CD1c-positive myeloid dendritic cell (primary cell): ENCODE measurements around the gene SLC30A10.
"Not testable (repeated sequence)": the region's sequence is repeated elsewhere in the genome, so short reads cannot be mapped to it uniquely, and the experiment has no call there.

Experiments
- DNase-seq: peaks from one replicate; pipeline ENCODE4 v3.0.0-alpha.2; 2016; ENCODE audit errors: extremely low spot score

Gene SLC30A10

DNA sequence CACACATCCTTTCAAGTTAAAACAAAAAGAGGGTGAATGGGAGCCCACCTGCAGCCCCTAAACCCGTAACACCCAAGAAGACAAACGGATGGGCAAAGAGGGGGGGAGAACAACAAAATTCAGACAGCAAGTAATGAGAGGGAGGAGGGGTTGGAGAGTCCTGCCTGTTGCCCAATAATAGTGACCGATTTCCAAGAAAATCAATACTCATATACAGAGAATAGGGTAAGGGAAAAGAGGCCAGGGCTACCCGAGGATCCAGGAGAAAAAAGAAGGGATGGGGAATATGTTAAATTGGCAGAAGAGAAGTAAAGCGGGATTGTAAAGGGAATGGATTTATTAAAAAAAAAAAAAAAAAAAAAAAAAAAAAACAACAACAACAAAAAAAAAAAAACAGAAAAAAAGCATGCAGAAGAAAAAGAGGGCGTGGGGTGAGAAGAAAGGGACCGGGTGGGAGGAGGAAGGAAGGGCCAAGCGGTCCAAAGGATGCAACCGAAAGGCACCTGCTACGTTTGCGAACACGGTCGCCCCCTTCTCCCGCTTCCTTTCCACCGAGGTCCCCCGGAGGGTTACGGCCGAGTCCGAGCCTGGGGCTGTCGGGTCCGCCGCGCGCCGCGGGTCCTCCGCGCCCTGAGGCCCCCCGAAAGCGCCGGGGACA, 930 bp downstream of the SLC30A10 start:
- no peak for DNase-seq

DNA sequence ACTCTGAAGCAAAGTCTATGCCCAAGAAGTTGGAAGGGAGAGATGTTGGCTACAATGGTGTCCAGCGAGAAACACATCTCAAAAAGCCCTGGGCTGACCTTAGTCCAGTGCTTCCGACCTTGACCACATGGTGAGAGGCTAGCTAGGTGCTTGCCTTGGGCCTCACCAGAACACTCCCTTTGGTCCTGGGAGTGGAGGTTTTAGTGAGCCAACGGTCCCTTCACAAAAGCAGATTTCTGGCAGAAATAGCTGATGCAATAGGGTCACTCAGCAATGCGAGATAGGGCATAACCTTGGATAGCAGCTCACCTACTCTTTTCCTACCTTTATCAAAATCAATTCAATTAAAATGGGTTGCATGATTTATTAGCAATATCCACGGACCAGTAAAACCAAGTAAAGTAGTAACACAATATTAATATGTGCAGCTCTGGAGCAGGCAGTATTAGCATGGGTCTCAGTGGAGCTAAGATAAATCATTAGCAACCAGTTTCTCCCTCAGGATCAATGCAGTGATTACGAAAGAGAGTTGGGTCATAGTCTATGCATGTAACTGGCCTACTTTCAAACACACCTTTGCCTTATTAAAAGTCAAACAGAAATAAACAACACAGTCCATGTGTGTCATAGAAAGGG, 1.9 kb downstream of the SLC30A10 start:
- DNase-seq: no peak

DNA sequence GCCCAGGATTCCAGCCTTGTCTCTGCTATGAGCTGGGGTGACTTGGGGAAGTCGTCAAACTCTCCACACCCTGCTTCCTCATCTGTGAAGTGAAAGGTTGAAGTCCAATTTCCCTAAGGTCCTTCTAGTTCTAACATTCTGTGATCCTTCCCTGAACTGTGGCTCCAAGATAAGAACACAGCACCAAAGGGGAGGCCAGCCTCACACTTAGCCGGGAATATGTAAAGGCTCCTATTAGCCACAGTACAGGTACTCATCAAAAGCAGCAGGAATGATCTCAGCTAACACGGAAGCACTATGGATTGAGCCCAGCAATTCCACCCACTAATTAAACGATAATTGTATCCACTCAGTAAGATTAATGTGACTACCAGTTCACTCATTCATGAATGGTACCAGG, 4.0 kb downstream of the SLC30A10 start:
- no peak for DNase-seq

DNA sequence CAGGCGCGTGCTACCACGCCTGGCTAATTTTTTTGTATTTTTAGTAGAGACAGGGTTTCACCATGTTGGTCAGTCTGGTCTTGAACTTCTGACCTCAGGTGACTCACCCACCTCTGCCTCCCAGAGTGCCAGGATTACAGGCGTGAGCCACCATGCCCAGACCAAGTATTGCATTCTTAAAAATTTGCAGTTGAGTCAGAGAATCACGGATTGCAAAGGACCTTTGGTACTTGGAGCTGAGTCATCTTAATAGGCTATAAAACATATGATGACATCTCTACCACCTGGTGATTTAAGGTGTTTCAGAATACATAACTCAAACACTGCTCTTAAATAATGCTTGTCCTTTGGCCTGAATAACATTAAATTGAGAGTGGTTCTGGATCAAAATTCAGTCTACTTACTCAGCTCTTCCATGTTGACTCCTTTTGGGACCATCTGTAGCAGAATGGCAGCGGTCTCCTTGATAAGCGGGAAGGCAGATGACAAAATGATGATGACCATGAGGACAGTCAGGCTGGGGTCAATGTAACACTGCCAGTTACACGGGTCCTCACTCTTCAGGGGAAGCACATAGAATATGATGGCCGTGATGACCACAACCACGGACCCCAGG, 10.4 kb downstream of the SLC30A10 start:
- no peak for DNase-seq

DNA sequence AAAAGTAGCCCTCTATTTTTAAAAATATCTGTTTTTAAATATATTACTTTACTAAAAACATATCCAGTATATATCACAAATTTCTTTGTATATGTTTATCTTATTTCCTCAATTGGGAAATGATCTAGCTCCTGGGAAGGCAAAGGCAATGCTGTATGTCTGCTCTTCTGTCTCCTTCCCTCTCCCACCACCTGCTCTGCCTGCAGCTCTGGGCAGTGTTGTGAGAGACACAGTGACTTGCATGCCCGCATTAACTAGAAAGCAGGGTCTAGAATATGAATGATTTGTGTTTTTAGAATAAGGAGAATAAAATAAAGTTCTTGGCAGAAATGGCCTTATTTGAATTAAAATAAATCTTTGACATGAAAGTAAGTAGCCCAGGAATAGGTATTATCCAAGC, 11.1 kb downstream of the SLC30A10 start:
- DNase-seq: no peak

DNA sequence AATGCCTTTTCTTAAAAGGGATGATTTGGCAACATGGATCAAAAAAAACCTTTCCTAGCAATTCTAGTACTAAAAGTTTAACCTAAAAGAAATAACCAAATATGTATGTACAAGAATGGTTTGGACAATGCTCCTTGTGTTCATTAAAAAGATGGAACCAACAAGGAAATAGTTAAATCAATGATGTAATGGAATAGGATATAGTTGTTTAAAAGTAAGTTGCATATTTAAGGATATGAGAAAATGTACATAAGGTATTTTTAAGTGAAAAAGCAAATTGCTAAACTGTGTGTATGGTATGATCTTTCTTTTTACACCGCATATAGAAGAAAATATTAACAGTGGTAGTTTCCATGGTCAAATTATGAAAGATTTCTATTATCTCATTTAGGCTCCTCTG, 12.1 kb downstream of the SLC30A10 start:
- no peak for DNase-seq

DNA sequence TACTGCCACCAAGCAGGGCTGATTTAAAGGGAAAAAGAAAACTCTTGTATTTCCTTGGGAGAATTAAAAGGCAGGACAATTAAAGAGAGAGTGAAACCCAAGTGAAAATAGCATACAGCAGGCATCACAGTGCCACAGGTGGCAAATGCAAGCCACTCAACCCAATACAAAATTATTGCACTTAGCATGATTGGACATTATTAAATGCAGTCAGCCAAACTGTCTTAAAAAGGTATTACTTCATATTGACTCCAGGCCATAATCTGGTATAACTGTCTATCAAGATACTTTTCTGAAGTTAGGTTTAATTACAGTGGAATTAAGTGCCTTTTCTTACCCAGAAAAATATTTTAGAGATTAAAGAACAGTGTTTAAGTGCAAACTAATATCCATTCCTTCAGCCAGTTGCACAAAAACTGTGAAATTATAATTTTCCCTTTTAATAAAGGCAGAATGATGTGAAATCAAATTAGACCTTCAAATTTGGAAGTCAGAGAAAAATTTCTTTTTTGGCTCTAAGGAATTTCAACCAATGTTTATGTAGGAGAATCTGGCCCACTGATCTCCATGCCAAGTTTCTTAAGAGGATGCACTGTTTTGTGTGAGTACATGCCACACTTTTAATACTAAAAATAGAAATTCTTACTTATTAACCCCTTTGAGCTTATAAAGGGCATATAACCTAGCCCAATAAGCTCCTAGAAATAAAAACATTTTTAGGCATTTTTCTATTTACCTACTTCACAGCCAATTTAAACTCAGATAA, 15.2 kb downstream of the SLC30A10 start:
- no peak for DNase-seq

DNA sequence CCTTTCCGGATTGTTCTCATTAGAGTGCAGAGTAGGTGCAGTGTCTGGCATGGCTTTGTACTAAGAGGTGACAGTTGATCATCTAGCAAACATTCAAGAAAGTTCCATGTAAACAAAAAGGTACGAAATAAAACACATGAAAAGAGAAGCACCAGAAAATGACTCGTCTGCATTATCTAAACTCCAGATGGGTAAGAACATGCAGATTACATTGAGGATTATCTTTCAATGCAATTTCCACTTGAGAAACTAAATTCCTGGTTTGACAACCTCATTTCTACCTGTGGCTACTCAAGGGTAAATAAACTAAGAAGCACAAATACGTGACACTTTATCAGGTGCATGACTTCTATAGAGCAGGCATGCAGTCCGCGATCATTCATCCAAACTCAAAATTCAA, 17.6 kb downstream of the SLC30A10 start:
- no peak for DNase-seq

DNA sequence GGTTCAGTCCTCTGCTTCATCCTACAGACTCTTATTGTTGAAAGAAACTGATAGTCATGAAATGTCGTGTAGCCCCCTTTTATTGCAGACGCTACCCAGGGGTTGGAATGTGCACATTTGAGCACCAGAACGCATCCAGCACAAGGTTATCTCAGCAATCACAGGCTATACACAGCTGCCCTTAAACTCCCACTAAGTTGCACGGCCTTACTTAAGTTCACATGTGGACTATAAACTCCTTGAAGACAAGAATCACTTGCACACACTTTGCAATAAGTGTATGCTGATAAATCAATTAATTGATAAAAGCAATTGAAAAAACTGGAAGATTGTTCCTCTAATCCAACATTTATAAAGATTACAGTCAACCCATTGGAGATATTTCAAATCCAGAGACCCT, 18.9 kb downstream of the SLC30A10 start:
- DNase-seq: no peak

DNA sequence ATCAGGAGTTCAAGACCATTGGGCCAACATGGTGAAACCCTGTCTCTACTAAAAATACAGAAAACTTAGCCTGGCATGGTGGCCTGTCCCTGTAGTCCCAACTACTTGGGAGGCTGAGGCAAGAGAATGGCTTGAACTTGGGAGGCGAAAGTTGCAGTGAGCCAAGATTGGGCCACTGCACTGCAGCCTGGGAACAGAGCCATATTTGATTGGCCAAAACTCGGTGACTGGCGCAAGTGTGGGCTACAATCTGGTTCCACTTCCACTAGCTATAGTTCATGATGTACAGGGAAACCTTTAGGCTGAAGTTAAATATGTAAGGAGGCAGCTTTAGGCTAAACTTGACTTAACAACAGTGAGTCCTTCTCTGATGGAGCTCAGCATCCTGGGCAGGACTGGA, 20.2 kb downstream of the SLC30A10 start:
- no peak for DNase-seq

DNA sequence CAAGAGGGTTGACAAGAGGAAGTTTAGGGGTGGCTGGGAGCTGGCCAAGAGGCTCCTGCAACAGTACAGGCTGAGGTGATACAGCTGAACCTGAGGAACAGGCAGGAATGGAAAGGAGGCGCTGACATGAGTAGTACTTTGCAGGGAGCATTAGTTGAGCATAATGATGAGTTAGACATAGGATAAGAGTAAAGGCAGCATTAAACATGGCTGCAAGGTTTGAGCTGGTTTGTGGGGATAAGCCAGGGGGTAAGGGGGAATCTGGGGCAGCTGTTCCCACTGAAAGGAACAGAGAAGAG, 20.6 kb downstream of the SLC30A10 start:
- DNase-seq: peak; percentile 26

DNA sequence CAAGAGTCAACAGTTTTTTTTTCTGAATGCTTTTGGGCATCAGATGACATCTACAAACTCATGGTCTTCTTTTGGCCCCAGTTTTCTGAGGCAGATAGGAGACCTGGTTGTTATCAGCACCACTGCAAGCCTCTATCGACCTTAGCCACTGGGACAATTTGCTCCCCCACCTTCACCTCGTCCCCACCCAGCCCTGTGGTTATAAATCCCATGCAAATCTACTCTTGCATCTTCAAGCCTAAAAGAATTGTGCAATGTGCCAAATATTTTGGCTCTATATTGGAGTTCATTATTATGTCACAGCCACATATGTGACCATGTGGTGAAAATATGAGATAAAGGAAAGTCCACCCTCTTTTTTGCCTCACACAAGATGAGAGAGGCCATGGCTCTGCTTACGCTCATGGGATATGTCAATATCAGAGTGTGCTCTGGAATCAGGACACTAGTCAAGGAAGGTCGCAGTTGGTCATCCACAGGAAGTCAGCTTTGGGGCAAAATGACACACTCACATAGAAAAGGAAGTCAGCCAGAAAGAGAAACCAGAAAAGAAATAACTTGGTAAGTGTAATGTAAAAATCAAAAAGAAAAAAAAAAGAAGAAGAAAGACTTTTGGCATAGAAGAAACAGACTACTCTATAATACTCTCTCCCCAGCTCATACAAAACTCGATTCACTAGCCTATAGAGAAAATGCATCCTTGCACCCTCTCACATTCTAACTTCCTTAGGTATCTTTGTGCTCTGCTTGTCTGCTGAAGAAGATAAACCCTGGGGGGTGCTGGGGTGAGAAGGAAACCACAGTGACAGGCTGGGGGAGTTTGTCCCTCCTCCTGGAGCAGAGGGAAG, 21.2 kb downstream of the SLC30A10 start:
- peak; percentile 14 for DNase-seq

DNA sequence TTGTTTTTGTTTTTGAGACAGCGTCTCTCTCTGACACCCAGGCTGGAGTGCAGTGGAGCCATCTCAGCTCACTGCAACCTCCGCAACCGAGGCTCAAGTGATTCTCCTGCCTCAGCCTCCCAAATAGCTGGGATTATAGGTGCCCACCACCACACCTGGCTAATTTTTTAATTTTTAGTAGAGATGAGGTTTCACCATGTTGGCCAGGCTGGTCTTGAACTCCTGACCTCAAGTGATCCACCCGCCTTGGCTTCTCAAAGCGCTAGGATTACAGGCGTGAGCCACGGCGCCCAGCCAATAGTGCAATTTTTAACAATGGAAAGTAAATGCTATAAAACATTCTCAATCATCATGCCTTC, 21.8 kb downstream of the SLC30A10 start:
- not testable (repeated sequence) for DNase-seq

DNA sequence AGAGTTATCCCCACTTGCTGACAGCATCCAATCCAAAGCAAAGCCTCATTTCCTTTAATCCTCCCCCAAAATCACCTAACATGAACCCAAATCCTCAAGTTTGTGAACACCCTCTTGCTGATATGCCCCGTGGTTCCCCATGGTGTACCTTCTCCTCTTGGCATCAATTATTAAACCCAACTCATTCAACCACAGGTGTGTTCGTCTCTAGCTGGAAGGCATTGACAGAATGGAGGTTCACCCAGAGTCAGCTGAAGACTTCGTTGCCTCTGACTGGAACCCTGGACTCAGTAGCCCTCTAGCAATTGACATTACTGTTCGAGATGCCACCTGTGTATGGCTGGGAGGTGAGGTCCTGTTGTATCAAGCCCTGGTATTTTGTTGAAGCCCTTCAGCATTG, 22.8 kb downstream of the SLC30A10 start:
- no peak for DNase-seq

DNA sequence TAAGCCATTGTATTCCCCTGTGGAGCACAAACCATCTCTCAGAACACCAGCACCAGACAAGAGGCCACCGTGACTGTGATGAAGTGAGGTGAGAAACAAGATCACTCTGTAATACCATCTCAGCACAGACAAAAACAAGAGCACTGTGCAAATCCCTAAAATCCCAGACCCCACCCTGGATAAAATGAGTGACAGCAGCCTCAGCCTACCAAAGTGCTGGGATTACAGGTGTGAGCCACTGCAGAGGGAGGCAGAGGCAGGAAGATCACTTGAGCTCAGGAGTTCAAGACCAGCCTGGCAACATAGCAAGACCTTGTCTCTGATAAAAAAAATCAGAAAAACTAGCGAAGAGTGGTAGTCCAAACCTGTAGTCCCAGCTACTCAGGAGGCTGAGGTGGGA, 23.4 kb downstream of the SLC30A10 start:
- DNase-seq: no peak

DNA sequence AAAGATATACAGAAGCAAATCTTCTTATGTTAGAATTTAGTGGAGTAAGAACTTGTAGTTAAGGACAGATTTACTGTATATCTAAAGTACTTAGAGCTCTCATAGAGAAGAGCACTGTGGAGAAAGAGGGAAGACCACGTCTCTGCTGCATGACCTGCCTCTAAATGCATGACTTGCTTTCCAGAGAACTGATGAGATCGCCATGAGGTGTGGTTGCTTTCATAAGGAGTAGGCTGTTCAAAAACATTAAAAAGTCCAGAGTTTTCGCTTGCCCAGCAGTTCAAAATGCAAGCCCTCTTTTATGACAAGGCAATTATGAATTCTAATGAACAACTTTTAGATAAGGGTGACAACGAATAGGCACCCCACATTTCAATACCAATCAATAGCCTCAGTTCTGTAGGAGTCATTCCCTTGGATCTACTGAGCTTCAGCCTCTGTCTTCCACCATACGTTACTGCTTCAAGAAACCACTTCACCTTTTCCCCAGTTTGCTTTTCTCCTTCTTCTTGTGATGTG, 24.9 kb downstream of the SLC30A10 start:
- DNase-seq: peak; percentile 45

DNA sequence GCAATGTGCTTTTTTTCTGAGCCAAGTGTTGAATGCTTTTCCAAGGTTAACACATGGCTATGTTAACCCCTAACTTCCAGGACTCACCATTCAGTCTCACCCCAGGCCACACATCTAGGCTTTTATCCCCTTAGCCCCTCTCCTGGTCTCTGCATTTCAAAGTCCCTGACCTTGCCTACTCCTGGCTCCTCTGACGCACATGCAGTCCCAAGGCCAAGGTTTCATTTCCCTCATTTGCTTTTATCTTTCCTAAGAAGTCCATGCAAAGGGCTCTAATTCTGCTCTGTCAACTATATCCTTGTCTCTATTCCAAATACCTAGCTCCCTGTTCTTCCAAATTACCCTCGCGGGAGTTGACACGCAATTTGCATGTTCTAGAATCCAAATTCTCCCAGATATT, 25.4 kb downstream of the SLC30A10 start:
- peak; percentile 45 for DNase-seq

DNA sequence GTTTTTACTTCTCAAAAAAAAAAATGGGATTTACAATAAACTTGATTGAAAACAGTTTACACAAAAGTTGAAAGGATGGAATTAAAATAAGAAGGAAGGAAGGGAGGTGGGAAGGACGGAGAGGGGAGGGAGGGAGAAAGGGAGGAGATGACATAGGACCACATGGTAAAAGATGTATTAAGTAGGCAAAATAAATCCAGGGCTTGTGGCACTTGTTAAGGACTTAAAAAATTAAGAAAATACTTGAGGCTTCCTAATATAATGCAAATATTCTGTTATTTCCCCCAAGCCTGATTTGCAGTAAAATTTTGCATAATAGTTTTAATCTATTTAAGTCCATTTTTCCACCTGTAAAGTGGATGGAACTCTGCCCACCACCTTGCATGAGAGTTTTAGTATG, 27.5 kb downstream of the SLC30A10 start:
- no peak for DNase-seq

DNA sequence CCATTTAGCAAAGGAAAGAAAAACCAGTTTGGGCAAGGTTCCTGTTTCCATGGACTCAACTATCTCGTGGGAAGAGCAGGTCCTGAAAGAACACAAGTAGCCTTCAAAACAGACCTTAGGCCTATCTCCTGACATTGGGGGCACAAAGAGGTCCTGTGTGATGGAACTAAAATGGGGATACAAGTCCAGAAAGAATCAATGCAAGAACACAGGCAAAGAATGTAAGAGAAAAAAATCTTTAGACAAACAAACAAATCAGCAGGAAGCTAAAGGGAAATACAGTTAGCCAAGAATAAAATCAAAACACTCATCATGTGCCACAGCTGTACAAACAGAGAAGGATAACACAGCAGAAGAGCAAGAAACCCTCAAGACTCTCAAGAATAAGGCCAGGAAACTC, 28.2 kb downstream of the SLC30A10 start:
- no peak for DNase-seq

DNA sequence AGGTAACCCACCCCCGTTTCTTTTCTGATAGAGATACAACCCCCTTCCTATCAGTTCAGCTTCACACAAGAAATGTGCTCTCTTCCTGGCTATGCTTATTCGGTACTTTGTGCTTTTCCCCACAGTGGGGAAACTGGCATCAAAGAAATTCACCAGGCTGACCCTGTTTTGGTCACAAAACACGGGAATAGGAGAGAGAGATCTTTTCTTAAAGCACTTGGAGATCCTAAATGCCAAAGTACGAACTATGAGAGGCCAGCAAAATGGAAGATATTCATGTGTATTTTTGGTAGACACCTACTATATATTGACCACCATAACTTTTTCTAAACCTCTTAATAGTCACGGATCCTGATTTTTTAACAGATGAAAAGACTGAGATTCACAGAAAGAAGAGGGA, 30.0 kb downstream of the SLC30A10 start:
- DNase-seq: no peak

DNA sequence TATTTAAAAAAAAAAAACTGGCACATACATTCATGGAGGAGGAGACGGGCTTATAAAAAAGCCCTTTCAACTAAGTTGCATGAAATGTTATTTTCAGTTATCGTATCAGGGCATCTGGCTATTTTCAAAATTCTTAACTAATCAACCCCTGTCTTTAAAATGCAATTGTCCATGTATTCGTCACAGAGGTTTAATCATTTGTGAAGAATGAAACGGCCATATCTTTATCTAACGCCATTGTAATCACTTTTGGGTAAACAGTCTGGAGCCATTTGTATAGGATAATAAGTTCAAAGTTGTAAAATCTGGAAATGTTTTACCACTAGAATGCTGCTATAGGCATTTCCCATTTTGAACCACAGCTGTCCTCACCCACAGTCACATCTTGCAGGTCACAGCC, 30.4 kb downstream of the SLC30A10 start:
- no peak for DNase-seq

DNA sequence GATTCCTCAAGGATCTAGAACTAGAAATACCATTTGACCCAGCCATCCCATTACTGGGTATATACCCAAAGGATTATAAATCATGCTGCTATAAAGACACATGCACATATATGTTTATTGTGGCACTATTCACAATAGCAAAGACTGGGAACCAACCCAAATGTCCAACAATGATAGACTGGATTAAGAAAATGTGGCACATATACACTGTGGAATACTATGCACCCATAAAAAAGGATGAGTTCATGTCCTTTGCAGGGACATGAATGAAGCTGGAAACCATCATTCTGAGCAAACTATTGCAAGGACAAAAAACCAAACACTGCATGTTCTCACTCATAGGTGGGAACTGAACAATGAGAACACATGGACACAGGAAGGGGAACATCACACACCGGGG, 36.1 kb downstream of the SLC30A10 start:
- DNase-seq: not testable (repeated sequence)
